Spleen (tissue), 7 donors: ENCODE results near the gene APEH.

Experiments
- CTCF ChIP-seq, 11 experiments: fragments of 200-600 bp in 7 of 11; fragments of 450-650 bp in 4 of 11; sonication (generic) in 4 of 11; IDR thresholded peaks in 8 of 11; conservative IDR thresholded peaks in 3 of 11; 1 replicate in 7 of 11; 2 replicates in 4 of 11; pipeline versions ENCODE4 v1.4.0 to v1.8.0; 2016 to 2021; ENCODE audit warnings: antibody characterized with exemption in 11 of 11, inconsistent platforms in 4 of 11, mild to moderate bottlenecking in 1 of 11
- POLR2AphosphoS5 ChIP-seq, 3 donors: sonication (generic); formaldehyde crosslinking; IDR thresholded peaks; one replicate each; pipeline ENCODE4 v1.5.1; 2017; ENCODE audit warnings: antibody characterized with exemption in 3 of 3
- donor health status: DM: no; HTN: no; CAD: no; lungs with moderate emphysema.
- donor health status: DM: no; HTN: no; CAD: no.
- donor health status: DM: no; HTN: no; CAD: no.

DNA sequence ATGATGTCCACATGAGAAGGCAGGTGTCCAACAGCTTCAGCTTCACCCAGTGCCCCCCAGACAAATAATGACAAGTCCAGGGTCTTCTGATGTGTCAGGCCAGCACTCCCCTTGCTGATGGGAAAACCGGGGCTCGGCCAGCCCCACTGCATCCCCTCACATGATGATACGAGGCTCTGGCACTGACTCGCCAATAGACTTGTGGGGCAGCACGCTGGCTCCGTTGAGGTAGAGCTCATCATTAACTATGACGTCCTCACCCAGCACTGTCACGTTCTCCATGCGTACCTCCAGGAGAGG, 47.4 kb downstream of the APEH start:
- no peak for TF ChIP-seq CTCF (IDR thresholded peaks at IDR 0.05 in 8 of 11, conservative IDR thresholded peaks at IDR 0.05 in 3 of 11)
- no peak for TF ChIP-seq POLR2AphosphoS5 (IDR thresholded peaks at IDR 0.05)
